ENCODE data around the gene PAX6. TPM values are rescaled to one million over a fixed set of nuclear protein-coding genes. Genes with fewer than 3 reads are reported as not detected.

Gene PAX6
- total and polyA plus RNA-seq, 9 of the 15 experiments (the other 6 are each of a cell fraction or from before 2014, with no cell fraction given): 1.5 to 10.9 (median 5.3) TPM

DNA sequence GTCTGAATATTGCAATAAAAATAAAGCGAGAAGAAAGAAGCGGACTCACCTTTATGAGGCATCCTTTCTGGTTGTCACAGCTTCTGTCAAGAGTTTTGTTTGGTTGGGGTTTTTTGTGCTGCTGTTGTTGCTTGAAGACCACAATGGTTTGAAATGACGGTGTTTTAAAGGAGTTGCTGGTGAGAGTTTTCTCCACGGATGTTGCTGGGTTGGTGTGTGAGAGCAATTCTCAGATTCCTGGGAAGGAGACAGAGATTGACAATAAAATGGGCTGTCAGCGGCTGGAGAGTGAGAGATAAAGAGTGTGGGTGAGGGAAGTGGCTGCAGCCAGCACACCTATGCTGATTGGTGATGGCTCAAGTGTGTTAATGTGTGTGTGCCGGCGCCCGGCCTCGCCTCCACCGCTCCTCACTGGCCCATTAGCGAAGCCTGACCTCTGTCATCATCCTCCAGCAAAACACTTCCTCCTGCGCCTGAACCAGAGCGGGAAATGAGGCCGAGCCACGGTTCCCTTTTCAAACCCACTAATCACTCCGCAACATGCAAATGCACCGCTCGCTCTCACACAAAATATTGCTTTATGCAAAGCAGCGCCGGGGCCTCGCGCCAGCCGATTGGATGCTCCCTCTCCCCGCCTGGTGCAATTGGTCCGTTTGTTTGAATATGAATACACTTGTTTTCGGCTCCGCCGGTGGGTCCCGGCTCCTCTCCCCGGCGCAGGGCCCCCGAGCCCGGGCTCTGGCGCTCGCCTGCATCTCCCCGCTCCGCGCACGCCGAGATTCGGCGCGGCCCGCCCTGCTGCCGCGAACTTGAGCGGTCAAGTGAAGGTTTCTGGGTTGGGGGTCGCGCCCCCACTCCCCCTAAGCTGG lies at the start of gene PAX6 (continued):
- TF ChIP-seq, protein P1, sequence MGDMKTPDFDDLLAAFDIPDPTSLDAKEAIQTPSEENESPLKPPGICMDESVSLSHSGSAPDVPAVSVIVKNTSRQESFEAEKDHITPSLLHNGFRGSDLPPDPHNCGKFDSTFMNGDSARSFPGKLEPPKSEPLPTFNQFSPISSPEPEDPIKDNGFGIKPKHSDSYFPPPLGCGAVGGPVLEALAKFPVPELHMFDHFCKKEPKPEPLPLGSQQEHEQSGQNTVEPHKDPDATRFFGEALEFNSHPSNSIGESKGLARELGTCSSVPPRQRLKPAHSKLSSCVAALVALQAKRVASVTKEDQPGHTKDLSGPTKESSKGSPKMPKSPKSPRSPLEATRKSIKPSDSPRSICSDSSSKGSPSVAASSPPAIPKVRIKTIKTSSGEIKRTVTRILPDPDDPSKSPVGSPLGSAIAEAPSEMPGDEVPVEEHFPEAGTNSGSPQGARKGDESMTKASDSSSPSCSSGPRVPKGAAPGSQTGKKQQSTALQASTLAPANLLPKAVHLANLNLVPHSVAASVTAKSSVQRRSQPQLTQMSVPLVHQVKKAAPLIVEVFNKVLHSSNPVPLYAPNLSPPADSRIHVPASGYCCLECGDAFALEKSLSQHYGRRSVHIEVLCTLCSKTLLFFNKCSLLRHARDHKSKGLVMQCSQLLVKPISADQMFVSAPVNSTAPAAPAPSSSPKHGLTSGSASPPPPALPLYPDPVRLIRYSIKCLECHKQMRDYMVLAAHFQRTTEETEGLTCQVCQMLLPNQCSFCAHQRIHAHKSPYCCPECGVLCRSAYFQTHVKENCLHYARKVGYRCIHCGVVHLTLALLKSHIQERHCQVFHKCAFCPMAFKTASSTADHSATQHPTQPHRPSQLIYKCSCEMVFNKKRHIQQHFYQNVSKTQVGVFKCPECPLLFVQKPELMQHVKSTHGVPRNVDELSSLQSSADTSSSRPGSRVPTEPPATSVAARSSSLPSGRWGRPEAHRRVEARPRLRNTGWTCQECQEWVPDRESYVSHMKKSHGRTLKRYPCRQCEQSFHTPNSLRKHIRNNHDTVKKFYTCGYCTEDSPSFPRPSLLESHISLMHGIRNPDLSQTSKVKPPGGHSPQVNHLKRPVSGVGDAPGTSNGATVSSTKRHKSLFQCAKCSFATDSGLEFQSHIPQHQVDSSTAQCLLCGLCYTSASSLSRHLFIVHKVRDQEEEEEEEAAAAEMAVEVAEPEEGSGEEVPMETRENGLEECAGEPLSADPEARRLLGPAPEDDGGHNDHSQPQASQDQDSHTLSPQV (IDR thresholded peaks at IDR 0.05): no peak
- TF ChIP-seq THRAP3 (IDR thresholded peaks at IDR 0.05; ENCODE audit: borderline replicate concordance): no peak
- no peak for TF ChIP-seq PML (IDR thresholded peaks at IDR 0.05; ENCODE audit: low read length)
- no peak for TF ChIP-seq KLF10 (CRISPR knock-in tag; IDR thresholded peaks at IDR 0.05)
- TF ChIP-seq, protein P2, sequence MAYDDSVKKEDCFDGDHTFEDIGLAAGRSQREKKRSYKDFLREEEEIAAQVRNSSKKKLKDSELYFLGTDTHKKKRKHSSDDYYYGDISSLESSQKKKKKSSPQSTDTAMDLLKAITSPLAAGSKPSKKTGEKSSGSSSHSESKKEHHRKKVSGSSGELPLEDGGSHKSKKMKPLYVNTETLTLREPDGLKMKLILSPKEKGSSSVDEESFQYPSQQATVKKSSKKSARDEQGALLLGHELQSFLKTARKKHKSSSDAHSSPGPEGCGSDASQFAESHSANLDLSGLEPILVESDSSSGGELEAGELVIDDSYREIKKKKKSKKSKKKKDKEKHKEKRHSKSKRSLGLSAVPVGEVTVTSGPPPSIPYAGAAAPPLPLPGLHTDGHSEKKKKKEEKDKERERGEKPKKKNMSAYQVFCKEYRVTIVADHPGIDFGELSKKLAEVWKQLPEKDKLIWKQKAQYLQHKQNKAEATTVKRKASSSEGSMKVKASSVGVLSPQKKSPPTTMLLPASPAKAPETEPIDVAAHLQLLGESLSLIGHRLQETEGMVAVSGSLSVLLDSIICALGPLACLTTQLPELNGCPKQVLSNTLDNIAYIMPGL (CRISPR knock-in tag; IDR thresholded peaks at IDR 0.05): no peak
- TF ChIP-seq, protein P3, sequence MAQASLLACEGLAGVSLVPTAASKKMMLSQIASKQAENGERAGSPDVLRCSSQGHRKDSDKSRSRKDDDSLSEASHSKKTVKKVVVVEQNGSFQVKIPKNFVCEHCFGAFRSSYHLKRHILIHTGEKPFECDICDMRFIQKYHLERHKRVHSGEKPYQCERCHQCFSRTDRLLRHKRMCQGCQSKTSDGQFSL (CRISPR knock-in tag; IDR thresholded peaks at IDR 0.05): 0 out of 2 replicates have a peak, but pooled peaks have one; percentile 7
- TF ChIP-seq, protein P3 (tag; IDR thresholded peaks at IDR 0.05): no peak
- TF ChIP-seq HDAC6 (IDR thresholded peaks at IDR 0.05; ENCODE audit: low read depth, low read length): no peak
- TF ChIP-seq, protein P4, sequence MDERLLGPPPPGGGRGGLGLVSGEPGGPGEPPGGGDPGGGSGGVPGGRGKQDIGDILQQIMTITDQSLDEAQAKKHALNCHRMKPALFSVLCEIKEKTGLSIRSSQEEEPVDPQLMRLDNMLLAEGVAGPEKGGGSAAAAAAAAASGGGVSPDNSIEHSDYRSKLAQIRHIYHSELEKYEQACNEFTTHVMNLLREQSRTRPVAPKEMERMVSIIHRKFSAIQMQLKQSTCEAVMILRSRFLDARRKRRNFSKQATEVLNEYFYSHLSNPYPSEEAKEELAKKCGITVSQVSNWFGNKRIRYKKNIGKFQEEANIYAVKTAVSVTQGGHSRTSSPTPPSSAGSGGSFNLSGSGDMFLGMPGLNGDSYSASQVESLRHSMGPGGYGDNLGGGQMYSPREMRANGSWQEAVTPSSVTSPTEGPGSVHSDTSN (CRISPR knock-in tag; IDR thresholded peaks at IDR 0.05; ENCODE audit: low read depth): no peak
- TF ChIP-seq, protein P4 (tag; conservative IDR thresholded peaks at IDR 0.05; ENCODE audit: low read depth): 0 out of 2 replicates have a peak, but pooled peaks have one; percentile 26
- no peak; the same call in 1 of the 2 replicates for TF ChIP-seq ZNF431 (CRISPR knock-in tag; IDR thresholded peaks at IDR 0.05)
- TF ChIP-seq BCL6 (CRISPR knock-in tag; IDR thresholded peaks at IDR 0.05): no peak
- 0 out of 2 replicates have a peak, but pooled peaks have one; percentile 60 for TF ChIP-seq GTF2E2 (tag; IDR thresholded peaks at IDR 0.05)
- no peak for TF ChIP-seq CHD1 (IDR thresholded peaks at IDR 0.05; ENCODE audit: low read length)
- TF ChIP-seq, protein P5, sequence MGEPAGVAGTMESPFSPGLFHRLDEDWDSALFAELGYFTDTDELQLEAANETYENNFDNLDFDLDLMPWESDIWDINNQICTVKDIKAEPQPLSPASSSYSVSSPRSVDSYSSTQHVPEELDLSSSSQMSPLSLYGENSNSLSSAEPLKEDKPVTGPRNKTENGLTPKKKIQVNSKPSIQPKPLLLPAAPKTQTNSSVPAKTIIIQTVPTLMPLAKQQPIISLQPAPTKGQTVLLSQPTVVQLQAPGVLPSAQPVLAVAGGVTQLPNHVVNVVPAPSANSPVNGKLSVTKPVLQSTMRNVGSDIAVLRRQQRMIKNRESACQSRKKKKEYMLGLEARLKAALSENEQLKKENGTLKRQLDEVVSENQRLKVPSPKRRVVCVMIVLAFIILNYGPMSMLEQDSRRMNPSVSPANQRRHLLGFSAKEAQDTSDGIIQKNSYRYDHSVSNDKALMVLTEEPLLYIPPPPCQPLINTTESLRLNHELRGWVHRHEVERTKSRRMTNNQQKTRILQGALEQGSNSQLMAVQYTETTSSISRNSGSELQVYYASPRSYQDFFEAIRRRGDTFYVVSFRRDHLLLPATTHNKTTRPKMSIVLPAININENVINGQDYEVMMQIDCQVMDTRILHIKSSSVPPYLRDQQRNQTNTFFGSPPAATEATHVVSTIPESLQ (CRISPR knock-in tag; IDR thresholded peaks at IDR 0.05): no peak

Data from K562 (cell line).